Measurements from ENCODE around the gene ORAI3.

Gene ORAI3

DNA sequence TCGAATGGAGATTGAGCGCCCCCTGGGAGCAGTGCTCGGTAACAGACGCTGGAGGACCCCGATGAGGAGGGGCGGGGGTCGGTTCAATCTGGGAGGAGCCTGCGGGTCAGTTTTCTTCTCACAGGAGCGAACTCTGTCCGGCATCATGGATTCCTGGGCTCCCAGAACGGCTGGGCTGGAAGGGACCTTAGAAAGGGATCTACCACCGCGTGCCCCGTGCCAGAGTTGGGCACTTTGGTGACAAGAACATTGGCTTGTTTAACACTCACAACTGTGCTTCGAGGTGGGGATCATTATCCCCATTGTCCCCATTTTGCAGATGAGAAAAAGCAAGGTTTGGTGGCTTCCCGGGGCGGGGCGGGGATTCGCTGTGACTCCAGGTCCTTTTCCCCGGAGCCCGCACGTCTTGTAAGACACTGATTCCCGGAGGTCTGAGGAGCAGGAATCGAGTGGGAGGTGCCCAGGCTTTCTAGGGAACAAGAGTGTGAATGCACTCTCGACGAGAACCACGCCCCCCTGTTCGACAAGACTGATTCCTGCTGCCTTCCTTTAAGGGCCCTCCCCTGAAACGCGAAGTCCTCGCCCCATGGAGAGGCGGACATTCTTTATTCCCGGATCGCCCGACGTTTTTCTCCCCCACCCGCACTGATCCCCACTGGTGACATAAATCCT is 27.0 kb upstream of the ORAI3 start (continued):
- TF ChIP-seq ZNF501 (tag by site-specific recombination; IDR thresholded peaks at IDR 0.05): no peak
- TF ChIP-seq, protein P1, sequence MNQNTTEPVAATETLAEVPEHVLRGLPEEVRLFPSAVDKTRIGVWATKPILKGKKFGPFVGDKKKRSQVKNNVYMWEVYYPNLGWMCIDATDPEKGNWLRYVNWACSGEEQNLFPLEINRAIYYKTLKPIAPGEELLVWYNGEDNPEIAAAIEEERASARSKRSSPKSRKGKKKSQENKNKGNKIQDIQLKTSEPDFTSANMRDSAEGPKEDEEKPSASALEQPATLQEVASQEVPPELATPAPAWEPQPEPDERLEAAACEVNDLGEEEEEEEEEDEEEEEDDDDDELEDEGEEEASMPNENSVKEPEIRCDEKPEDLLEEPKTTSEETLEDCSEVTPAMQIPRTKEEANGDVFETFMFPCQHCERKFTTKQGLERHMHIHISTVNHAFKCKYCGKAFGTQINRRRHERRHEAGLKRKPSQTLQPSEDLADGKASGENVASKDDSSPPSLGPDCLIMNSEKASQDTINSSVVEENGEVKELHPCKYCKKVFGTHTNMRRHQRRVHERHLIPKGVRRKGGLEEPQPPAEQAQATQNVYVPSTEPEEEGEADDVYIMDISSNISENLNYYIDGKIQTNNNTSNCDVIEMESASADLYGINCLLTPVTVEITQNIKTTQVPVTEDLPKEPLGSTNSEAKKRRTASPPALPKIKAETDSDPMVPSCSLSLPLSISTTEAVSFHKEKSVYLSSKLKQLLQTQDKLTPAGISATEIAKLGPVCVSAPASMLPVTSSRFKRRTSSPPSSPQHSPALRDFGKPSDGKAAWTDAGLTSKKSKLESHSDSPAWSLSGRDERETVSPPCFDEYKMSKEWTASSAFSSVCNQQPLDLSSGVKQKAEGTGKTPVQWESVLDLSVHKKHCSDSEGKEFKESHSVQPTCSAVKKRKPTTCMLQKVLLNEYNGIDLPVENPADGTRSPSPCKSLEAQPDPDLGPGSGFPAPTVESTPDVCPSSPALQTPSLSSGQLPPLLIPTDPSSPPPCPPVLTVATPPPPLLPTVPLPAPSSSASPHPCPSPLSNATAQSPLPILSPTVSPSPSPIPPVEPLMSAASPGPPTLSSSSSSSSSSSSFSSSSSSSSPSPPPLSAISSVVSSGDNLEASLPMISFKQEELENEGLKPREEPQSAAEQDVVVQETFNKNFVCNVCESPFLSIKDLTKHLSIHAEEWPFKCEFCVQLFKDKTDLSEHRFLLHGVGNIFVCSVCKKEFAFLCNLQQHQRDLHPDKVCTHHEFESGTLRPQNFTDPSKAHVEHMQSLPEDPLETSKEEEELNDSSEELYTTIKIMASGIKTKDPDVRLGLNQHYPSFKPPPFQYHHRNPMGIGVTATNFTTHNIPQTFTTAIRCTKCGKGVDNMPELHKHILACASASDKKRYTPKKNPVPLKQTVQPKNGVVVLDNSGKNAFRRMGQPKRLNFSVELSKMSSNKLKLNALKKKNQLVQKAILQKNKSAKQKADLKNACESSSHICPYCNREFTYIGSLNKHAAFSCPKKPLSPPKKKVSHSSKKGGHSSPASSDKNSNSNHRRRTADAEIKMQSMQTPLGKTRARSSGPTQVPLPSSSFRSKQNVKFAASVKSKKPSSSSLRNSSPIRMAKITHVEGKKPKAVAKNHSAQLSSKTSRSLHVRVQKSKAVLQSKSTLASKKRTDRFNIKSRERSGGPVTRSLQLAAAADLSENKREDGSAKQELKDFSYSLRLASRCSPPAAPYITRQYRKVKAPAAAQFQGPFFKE (tag by site-specific recombination; IDR thresholded peaks at IDR 0.05; ENCODE audit: borderline replicate concordance): no peak; the same call in 1 of the 2 replicates
- TF ChIP-seq, protein P2, sequence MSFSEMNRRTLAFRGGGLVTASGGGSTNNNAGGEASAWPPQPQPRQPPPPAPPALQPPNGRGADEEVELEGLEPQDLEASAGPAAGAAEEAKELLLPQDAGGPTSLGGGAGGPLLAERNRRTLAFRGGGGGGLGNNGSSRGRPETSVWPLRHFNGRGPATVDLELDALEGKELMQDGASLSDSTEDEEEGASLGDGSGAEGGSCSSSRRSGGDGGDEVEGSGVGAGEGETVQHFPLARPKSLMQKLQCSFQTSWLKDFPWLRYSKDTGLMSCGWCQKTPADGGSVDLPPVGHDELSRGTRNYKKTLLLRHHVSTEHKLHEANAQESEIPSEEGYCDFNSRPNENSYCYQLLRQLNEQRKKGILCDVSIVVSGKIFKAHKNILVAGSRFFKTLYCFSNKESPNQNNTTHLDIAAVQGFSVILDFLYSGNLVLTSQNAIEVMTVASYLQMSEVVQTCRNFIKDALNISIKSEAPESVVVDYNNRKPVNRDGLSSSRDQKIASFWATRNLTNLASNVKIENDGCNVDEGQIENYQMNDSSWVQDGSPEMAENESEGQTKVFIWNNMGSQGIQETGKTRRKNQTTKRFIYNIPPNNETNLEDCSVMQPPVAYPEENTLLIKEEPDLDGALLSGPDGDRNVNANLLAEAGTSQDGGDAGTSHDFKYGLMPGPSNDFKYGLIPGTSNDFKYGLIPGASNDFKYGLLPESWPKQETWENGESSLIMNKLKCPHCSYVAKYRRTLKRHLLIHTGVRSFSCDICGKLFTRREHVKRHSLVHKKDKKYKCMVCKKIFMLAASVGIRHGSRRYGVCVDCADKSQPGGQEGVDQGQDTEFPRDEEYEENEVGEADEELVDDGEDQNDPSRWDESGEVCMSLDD (tag by site-specific recombination; IDR thresholded peaks at IDR 0.05): no peak
- no peak for TF ChIP-seq ZNF37A (tag by site-specific recombination; IDR thresholded peaks at IDR 0.05)
- TF ChIP-seq ZNF335 (tag by site-specific recombination; conservative IDR thresholded peaks at IDR 0.05): peak; percentile 83
- peak; percentile 97 for TF ChIP-seq ZBTB17 (tag by site-specific recombination; IDR thresholded peaks at IDR 0.05)
- TF ChIP-seq ZNF777 (tag by site-specific recombination; IDR thresholded peaks at IDR 0.05; ENCODE audit: borderline replicate concordance): peak; percentile 16; the same call in 1 of the 2 replicates
- no peak for TF ChIP-seq ZNF16 (tag by site-specific recombination; IDR thresholded peaks at IDR 0.05; ENCODE audit: low read depth)
- TF ChIP-seq ZNF585B (tag by site-specific recombination; IDR thresholded peaks at IDR 0.05): no peak
- peak; percentile 73 for TF ChIP-seq ZNF654 (tag by site-specific recombination; IDR thresholded peaks at IDR 0.05; ENCODE audit: low read depth)
- no peak for TF ChIP-seq ZNF670 (tag by site-specific recombination; IDR thresholded peaks at IDR 0.05; ENCODE audit: low read depth)
- no peak for TF ChIP-seq ZNF211 (tag by site-specific recombination; IDR thresholded peaks at IDR 0.05; ENCODE audit: low read depth)
- TF ChIP-seq, protein P3, sequence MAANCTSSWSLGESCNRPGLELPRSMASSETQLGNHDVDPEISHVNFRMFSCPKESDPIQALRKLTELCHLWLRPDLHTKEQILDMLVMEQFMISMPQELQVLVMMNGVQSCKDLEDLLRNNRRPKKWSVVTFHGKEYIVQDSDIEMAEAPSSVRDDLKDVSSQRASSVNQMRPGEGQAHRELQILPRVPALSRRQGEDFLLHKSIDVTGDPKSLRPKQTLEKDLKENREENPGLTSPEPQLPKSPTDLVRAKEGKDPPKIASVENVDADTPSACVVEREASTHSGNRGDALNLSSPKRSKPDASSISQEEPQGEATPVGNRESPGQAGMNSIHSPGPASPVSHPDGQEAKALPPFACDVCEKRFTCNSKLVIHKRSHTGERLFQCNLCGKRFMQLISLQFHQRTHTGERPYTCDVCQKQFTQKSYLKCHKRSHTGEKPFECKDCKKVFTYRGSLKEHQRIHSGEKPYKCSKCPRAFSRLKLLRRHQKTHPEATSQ (tag by site-specific recombination; IDR thresholded peaks at IDR 0.05): peak; percentile 52; the same call in 1 of the 2 replicates
- TF ChIP-seq ZNF155 (tag by site-specific recombination; IDR thresholded peaks at IDR 0.05): no peak
- no peak; the same call in 1 of the 2 replicates for TF ChIP-seq ZNF664 (tag by site-specific recombination; IDR thresholded peaks at IDR 0.05)
- TF ChIP-seq KLF9 (tag by site-specific recombination; IDR thresholded peaks at IDR 0.05; ENCODE audit: low read depth): peak; percentile 99
- TF ChIP-seq, protein P4, sequence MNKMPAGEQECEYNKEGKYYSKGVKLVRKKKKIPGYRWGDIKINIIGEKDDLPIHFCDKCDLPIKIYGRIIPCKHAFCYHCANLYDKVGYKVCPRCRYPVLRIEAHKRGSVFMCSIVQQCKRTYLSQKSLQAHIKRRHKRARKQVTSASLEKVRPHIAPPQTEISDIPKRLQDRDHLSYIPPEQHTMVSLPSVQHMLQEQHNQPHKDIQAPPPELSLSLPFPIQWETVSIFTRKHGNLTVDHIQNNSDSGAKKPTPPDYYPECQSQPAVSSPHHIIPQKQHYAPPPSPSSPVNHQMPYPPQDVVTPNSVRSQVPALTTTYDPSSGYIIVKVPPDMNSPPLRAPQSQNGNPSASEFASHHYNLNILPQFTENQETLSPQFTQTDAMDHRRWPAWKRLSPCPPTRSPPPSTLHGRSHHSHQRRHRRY (tag by site-specific recombination; IDR thresholded peaks at IDR 0.05): no peak
- no peak; the same call in 1 of the 2 replicates for TF ChIP-seq ZNF10 (tag by site-specific recombination; IDR thresholded peaks at IDR 0.05)
- TF ChIP-seq ZNF473 (tag by site-specific recombination; IDR thresholded peaks at IDR 0.05): no peak
- no peak for TF ChIP-seq ZNF169 (tag by site-specific recombination; IDR thresholded peaks at IDR 0.05)
- TF ChIP-seq ZNF239 (tag by site-specific recombination; IDR thresholded peaks at IDR 0.05): 0 out of 2 replicates have a peak, but pooled peaks have one; percentile 27
- no peak for TF ChIP-seq ZNF341 (tag by site-specific recombination; IDR thresholded peaks at IDR 0.05; ENCODE audit: low read depth)
- TF ChIP-seq, protein P5, sequence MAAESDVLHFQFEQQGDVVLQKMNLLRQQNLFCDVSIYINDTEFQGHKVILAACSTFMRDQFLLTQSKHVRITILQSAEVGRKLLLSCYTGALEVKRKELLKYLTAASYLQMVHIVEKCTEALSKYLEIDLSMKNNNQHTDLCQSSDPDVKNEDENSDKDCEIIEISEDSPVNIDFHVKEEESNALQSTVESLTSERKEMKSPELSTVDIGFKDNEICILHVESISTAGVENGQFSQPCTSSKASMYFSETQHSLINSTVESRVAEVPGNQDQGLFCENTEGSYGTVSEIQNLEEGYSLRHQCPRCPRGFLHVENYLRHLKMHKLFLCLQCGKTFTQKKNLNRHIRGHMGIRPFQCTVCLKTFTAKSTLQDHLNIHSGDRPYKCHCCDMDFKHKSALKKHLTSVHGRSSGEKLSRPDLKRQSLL (tag by site-specific recombination; IDR thresholded peaks at IDR 0.05): no peak
- TF ChIP-seq MYNN (tag by site-specific recombination; IDR thresholded peaks at IDR 0.05; ENCODE audit: borderline replicate concordance): no peak
- TF ChIP-seq, protein P6, sequence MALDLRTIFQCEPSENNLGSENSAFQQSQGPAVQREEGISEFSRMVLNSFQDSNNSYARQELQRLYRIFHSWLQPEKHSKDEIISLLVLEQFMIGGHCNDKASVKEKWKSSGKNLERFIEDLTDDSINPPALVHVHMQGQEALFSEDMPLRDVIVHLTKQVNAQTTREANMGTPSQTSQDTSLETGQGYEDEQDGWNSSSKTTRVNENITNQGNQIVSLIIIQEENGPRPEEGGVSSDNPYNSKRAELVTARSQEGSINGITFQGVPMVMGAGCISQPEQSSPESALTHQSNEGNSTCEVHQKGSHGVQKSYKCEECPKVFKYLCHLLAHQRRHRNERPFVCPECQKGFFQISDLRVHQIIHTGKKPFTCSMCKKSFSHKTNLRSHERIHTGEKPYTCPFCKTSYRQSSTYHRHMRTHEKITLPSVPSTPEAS (tag by site-specific recombination; IDR thresholded peaks at IDR 0.05): 0 out of 2 replicates have a peak, but pooled peaks have one; percentile 48
- TF ChIP-seq ZBTB20 (tag by site-specific recombination; IDR thresholded peaks at IDR 0.05): peak; percentile 98
- TF ChIP-seq ZNF133 (tag by site-specific recombination; IDR thresholded peaks at IDR 0.05): no peak
